ENCODE measurements around the gene PLS3.
"Not testable (repeated sequence)": the region's sequence is repeated elsewhere in the genome, so short reads cannot be mapped to it uniquely, and the experiment has no call there.

The PLS3 gene

GRCh38 chrX:115630204-115630603 is 69.2 kb downstream of the PLS3 start:
- Histone ChIP-seq H3K27ac (peak overlapping the region; percentile 50 to 79), H3K4me1 (peaks cover 0 to 93% (median 11%) of the 10 kb centered on the region in 4 donors), H3K36me3 (peaks cover 0 to 5% (median 3%) of the 10 kb centered on the region in 3 donors), H3K27me3 (no peaks in the 10 kb centered on the region), H3K4me3 (no peak overlapping the region), H3K9me3 (no peaks in the 10 kb centered on the region)
- TF ChIP-seq, protein P1, sequence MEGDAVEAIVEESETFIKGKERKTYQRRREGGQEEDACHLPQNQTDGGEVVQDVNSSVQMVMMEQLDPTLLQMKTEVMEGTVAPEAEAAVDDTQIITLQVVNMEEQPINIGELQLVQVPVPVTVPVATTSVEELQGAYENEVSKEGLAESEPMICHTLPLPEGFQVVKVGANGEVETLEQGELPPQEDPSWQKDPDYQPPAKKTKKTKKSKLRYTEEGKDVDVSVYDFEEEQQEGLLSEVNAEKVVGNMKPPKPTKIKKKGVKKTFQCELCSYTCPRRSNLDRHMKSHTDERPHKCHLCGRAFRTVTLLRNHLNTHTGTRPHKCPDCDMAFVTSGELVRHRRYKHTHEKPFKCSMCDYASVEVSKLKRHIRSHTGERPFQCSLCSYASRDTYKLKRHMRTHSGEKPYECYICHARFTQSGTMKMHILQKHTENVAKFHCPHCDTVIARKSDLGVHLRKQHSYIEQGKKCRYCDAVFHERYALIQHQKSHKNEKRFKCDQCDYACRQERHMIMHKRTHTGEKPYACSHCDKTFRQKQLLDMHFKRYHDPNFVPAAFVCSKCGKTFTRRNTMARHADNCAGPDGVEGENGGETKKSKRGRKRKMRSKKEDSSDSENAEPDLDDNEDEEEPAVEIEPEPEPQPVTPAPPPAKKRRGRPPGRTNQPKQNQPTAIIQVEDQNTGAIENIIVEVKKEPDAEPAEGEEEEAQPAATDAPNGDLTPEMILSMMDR (IDR thresholded peaks at IDR 0.05), result no peak
- no peak for DNase-seq
- intact Hi-C loops (cut with DNase I; ENCODE audit: low total_unique reads), result no loop called here

- intact Hi-C loops (cut with DNase I; ENCODE audit: low total_unique reads), result no loop called here
Measured at GRCh38 chrX:115632455-115632854, 71.5 kb downstream of the PLS3 start.

DNA sequence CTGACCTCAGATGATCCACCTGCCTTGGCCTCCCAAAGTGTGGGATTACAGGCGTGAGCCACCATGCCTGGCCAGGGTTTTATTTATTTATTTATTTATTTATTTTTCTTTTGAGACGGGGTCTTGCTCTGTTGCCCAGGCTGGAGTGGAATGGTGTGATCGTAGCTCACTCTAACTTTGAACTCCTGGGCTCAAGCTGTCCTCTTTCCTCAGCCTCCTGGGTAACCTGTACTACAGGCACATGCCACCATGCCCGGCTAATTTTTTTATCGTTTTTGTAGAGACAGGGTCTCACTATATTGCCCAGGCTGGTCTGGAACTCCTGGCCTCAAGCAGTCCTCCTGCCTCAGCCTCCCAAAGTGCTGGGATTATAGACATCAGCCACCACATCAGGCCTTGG is 72.4 kb downstream of the PLS3 start:
- H3K9me3 ChIP-seq; H3K27me3 ChIP-seq; H3K4me3 ChIP-seq; DNase-seq; intact Hi-C loops (cut with DNase I; ENCODE audit: low total_unique reads): not testable (repeated sequence)
- H3K27ac ChIP-seq, result peak overlapping the region; percentile 44 to 49
- H3K36me3 ChIP-seq, result peaks cover 11 to 15% (median 15%) of the 10 kb centered on the region in 3 donors
- H3K4me1 ChIP-seq, result peaks cover 0 to 75% (median 8%) of the 10 kb centered on the region in 4 donors

More at GRCh38 chrX:115632455-115632854, 71.5 kb downstream of the PLS3 start:
- TF ChIP-seq, protein P1 (IDR thresholded peaks at IDR 0.05), result no peak
- Histone ChIP-seq H3K27ac (peak overlapping the region; percentile 41 to 49), H3K36me3 (peaks cover 2 to 8% (median 6%) of the 10 kb centered on the region in 3 donors), H3K9me3 (no peaks in the 10 kb centered on the region), H3K27me3 (no peaks in the 10 kb centered on the region), H3K4me3 (no peak overlapping the region), H3K4me1 (peaks cover 0 to 85% (median 11%) of the 10 kb centered on the region in 4 donors)
- DNase-seq, result no peak

DNA sequence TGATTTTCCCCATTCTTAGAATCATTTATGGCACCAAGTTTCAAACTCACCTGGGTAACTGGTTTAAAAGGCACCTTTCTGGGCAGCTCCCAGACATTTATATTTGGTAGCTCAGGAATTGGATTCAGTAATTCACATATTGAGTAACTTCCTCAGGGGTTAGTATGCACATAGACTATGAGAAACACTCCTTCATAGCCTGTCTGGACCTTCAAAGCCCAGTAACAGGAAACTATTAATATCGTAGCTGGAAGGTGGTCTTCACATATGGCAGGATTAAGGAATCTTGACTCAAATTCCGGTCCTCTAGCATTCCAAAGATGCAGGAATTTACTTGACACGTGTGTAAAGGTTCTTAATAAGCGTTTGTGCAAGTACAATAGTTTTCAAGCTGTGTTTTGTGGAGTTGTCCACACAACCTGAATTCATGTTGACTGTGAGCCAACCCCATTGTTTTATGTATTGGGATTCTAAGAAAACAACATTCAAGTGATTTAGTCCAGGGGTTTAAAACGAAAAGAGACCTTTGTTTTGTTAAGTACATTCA is 78.4 kb downstream of the PLS3 start:
- Histone ChIP-seq H3K9me3 (no peaks in the 10 kb centered on the region), H3K4me3 (no peak overlapping the region), H3K27me3 (no peaks in the 10 kb centered on the region), H3K36me3 (peaks cover 15 to 23% (median 21%) of the 10 kb centered on the region in 3 donors), H3K27ac (peak overlapping the region; percentile 41 to 70), H3K4me1 (peaks cover 0 to 59% (median 3%) of the 10 kb centered on the region in 4 donors)
- intact Hi-C loops (cut with DNase I; ENCODE audit: low total_unique reads), result no loop called here
- TF ChIP-seq, protein P1 (IDR thresholded peaks at IDR 0.05), result no peak
- DNase-seq, result no peak

- intact Hi-C loops (cut with DNase I; ENCODE audit: low total_unique reads), result loop anchor here (2.0 kb wide), 1 partner anchor 310 kb away; no protein-coding TSS in a partner anchor
- TF ChIP-seq, protein P1 (IDR thresholded peaks at IDR 0.05), result no peak
- Histone ChIP-seq H3K4me3 (no peak overlapping the region), H3K27me3 (no peaks in the 10 kb centered on the region), H3K27ac (peak overlapping the region; percentile 60 to 70), H3K4me1 (peaks cover 0 to 45% (median 0%) of the 10 kb centered on the region in 4 donors), H3K9me3 (no peaks in the 10 kb centered on the region), H3K36me3 (peaks cover 9 to 36% (median 20%) of the 10 kb centered on the region in 3 donors)
- no peak for DNase-seq
Measured at GRCh38 chrX:115642311-115642710, 81.3 kb downstream of the PLS3 start.

GRCh38 chrX:115642895-115643530 is 82.0 kb downstream of the PLS3 start:
- intact Hi-C loops (cut with DNase I; ENCODE audit: low total_unique reads), result loop anchor here (2.0 kb wide), 1 partner anchor 310 kb away; no protein-coding TSS in a partner anchor
- no peaks in the 10 kb centered on the region for H3K9me3 ChIP-seq
- peak overlapping the region; percentile 60 to 70 for H3K27ac ChIP-seq
- DNase-seq, result peak in 1 of 2 donors; percentile 25
- H3K27me3 ChIP-seq, result no peaks in the 10 kb centered on the region
- H3K36me3 ChIP-seq, result peaks cover 3 to 36% (median 13%) of the 10 kb centered on the region in 3 donors
- no peak overlapping the region for H3K4me3 ChIP-seq
- TF ChIP-seq, protein P1 (IDR thresholded peaks at IDR 0.05), result peak; percentile 83 to 85
- peaks cover 0 to 48% (median 0%) of the 10 kb centered on the region in 4 donors for H3K4me1 ChIP-seq

DNA sequence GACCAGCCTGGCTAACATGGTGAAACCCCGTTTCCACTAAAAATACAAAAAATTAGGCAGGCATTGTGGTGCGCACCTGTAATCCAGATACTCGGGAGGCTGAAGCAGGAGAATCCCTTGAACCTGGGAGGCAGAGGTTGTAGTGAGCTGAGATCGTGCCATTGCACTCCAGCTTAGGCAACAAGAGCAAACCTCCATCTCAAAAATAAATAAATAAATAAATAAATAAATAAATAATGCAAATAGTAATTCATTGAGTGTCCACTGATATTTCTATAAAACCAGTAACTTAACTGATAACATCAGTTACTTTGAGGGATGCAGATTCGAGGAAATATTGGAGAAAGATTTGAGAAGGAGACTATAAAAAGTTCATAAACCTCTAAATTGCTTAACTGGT is 83.4 kb downstream of the PLS3 start:
- H3K27ac ChIP-seq, result peak overlapping the region in 1 of 2 donors; percentile 70
- H3K4me3 ChIP-seq; H3K9me3 ChIP-seq; intact Hi-C loops (cut with DNase I; ENCODE audit: low total_unique reads); DNase-seq; H3K27me3 ChIP-seq: not testable (repeated sequence)
- peaks cover 0 to 50% (median 0%) of the 10 kb centered on the region in 4 donors for H3K4me1 ChIP-seq
- peaks cover 0 to 39% (median 10%) of the 10 kb centered on the region in 3 donors for H3K36me3 ChIP-seq
